GM21737 (cell line): ENCODE measurements around the gene BCAN.

Experiments
- ATAC-seq: cut with Tn5 transposase; IDR thresholded peaks from one replicate; pipeline ENCODE4 v1.9.1; 2021; ENCODE audit warnings: mild to moderate bottlenecking, moderate library complexity; ENCODE audit not compliant: unreplicated experiment

The BCAN gene

GRCh38 chr1:156693848-156694689, 52.2 kb downstream of the BCAN start:
- no peak for ATAC-seq

GRCh38 chr1:156694690-156694962, 52.7 kb downstream of the BCAN start:
- no peak for ATAC-seq

- no peak for ATAC-seq
These were observed 54.8 kb downstream of the BCAN start for GRCh38 chr1:156696755-156697154.

- no peak for ATAC-seq
These were observed 55.6 kb downstream of the BCAN start for GRCh38 chr1:156697481-156697880.

GRCh38 chr1:156698995-156699394, 57.1 kb downstream of the BCAN start:
- ATAC-seq = no peak

- ATAC-seq = no peak
These were observed 59.0 kb downstream of the BCAN start for GRCh38 chr1:156700736-156701531.

GRCh38 chr1:156703336-156703735, 61.4 kb downstream of the BCAN start:
- ATAC-seq = no peak

GRCh38 chr1:156703741-156704140, 61.8 kb downstream of the BCAN start:
- ATAC-seq = no peak

GRCh38 chr1:156704166-156704711, 62.3 kb downstream of the BCAN start:
- ATAC-seq = no peak

GRCh38 chr1:156704930-156705320, 63.0 kb downstream of the BCAN start:
- no peak for ATAC-seq

GRCh38 chr1:156705321-156705917, 63.5 kb downstream of the BCAN start, which contains the start of gene CRABP2:
TSS of gene CRABP2 (minus strand) at chr1:156705583. CDS start at chr1:156705446, 137 bp downstream.
- ATAC-seq = no peak

- ATAC-seq = no peak
These were observed 64.2 kb downstream of the BCAN start for GRCh38 chr1:156705918-156706656.

GRCh38 chr1:156706657-156707416, 64.9 kb downstream of the BCAN start:
- ATAC-seq = no peak

GRCh38 chr1:156707417-156708217, 65.7 kb downstream of the BCAN start:
- no peak for ATAC-seq

GRCh38 chr1:156708218-156708661, 66.3 kb downstream of the BCAN start:
- no peak for ATAC-seq

GRCh38 chr1:156709031-156709430, 67.1 kb downstream of the BCAN start:
- ATAC-seq = no peak
